Esophagus squamous epithelium (tissue), 5 donors: ENCODE data around the gene WDR1. TPM values are rescaled to one million over a fixed set of nuclear protein-coding genes. Genes with fewer than 3 reads are reported as not detected.
A peak's percentile ranks its signal among the peaks of the same experiment; 100 is the strongest.

Experiments used
- DNase-seq: peaks from one replicate; lab custom pipeline; 2025; lab: John Stamatoyannopoulos, UW
- H3K27ac ChIP-seq, 4 donors: fragments of 200-600 bp; sonication (generic); one replicate each; pipeline ENCODE4 v1.5.1; 2016 to 2019; ENCODE audit warnings: mild to moderate bottlenecking in 1 of 4
- H3K27me3 ChIP-seq, 4 donors: fragments of 200-600 bp; sonication (generic); 1 replicate in 3 of 4; 2 replicates in 1 of 4; pipeline versions ENCODE4 v1.5.1 to v1.6.0; 2017 to 2021; ENCODE audit warnings: antibody characterized with exemption in 1 of 4
- H3K36me3 ChIP-seq, 3 donors: fragments of 200-600 bp; sonication (generic); one replicate each; pipeline ENCODE4 v1.5.1; 2016 to 2019
- H3K4me1 ChIP-seq, 3 donors: fragments of 200-600 bp; sonication (generic); one replicate each; pipeline ENCODE4 v1.5.1; 2017 to 2019
- H3K4me3 ChIP-seq, 4 donors: fragments of 200-600 bp; sonication (generic); 1 replicate in 3 of 4; 2 replicates in 1 of 4; pipeline ENCODE4 v1.5.1; 2016 to 2019; ENCODE audit warnings: mild to moderate bottlenecking in 2 of 4, moderate library complexity in 1 of 4
- H3K9me3 ChIP-seq, 3 donors: fragments of 200-600 bp; sonication (generic); one replicate each; pipeline ENCODE4 v1.5.1; 2016 to 2019
- POLR2A ChIP-seq, 4 donors: fragments of 450-650 bp; IDR thresholded peaks; one replicate each; pipeline ENCODE4 v1.6.1; 2017; ENCODE audit warnings: antibody characterized with exemption in 4 of 4, mild to moderate bottlenecking in 4 of 4, moderate library complexity in 3 of 4
- WGBS, 2 donors: methylation state at CpG; one replicate each; pipeline ENCODE4 v1.1.5; 2018; 5-methylcytosine and 5-hydroxymethylcytosine counted together
- intact Hi-C: fragments of 100-400 bp; cut with DNase I; formaldehyde crosslinking; loops from one replicate; pipeline ENCODE4 v1.15.0; 2022
- total RNA-seq, 4 donors: library from RNA; depleted of rRNA; stranded (reverse); fragments of >200 nt; gene quantifications; one replicate each; pipeline ENCODE4 v1.1.0, GENCODE V29; 2016
- TF ChIP-seq, protein P1 (sequence below), 6 experiments: fragments of 450-650 bp in 4 of 6; fragments of 200-600 bp in 2 of 6; sonication (generic) in 2 of 6; IDR thresholded peaks; one replicate each; pipeline ENCODE4 v1.5.1; 2016 to 2019; ENCODE audit warnings: antibody characterized with exemption in 6 of 6, mild to moderate bottlenecking in 4 of 6, moderate library complexity in 4 of 6
- donor health status: DM: yes; HTN: yes; CAD: no.

Gene WDR1
- total RNA-seq, 4 donors from 2014 or later: 131 to 203 (median 171) TPM

DNA sequence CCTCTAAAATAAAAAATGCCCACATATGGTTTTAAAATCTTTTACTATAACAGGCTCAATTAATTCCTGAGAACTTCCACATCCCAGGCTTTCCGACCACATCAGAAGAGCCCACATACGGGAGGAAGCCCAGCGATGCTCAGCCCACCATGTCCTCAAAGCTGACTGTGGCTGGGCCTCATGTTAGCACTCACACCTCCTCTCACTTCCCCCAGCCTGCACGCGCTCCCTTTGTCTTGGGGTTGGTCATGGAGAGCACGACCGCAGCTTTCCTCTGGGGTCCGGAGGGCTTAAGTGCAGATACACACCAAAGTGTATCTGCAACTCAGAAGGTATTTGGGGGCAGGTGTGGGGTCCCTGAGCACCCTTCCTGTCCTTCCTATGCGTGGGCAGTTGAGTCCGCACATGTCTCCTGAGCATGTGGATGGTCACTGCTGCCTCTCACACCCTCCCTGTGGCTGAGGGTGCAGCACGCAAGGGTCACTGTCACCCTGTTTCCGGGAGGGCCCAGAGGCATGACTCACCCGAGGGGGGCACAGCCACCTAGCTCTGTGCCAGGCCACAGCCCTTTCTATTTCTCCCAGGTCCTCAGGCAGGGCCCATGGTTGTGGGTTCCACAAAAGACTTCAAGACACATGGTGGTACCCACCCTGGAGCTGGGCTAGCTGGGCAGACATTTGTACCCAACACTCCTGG lies 21.2 kb downstream of the WDR1 start:
- Histone ChIP-seq H3K4me1 (peaks cover 56 to 97% (median 77%) of the 10 kb centered on the region in 3 donors), H3K4me3 (no peak overlapping the region), H3K27me3 (no peaks in the 10 kb centered on the region), H3K9me3 (no peaks in the 10 kb centered on the region), H3K27ac (peak overlapping the region; percentile 63 to 91 (median 83)), H3K36me3 (peaks cover 62 to 100% (median 69%) of the 10 kb centered on the region in 3 donors)
- WGBS, 2 donors: 63 to 82% methylated on average over 4 to 10 of the region's 13 CpGs
- DNase-seq: no peak
- intact Hi-C loops: no loop called here
- TF ChIP-seq, protein P1, sequence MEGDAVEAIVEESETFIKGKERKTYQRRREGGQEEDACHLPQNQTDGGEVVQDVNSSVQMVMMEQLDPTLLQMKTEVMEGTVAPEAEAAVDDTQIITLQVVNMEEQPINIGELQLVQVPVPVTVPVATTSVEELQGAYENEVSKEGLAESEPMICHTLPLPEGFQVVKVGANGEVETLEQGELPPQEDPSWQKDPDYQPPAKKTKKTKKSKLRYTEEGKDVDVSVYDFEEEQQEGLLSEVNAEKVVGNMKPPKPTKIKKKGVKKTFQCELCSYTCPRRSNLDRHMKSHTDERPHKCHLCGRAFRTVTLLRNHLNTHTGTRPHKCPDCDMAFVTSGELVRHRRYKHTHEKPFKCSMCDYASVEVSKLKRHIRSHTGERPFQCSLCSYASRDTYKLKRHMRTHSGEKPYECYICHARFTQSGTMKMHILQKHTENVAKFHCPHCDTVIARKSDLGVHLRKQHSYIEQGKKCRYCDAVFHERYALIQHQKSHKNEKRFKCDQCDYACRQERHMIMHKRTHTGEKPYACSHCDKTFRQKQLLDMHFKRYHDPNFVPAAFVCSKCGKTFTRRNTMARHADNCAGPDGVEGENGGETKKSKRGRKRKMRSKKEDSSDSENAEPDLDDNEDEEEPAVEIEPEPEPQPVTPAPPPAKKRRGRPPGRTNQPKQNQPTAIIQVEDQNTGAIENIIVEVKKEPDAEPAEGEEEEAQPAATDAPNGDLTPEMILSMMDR (IDR thresholded peaks at IDR 0.05): no peak
- no peak for TF ChIP-seq POLR2A (IDR thresholded peaks at IDR 0.05)

GRCh38 chr4:10094841-10095240 lies 21.8 kb downstream of the WDR1 start:
- Histone ChIP-seq H3K9me3 (no peaks in the 10 kb centered on the region), H3K27ac (peak overlapping the region; percentile 9 to 84 (median 78)), H3K27me3 (no peaks in the 10 kb centered on the region), H3K36me3 (peaks cover 62 to 100% (median 71%) of the 10 kb centered on the region in 3 donors), H3K4me3 (no peak overlapping the region), H3K4me1 (peaks cover 51 to 97% (median 71%) of the 10 kb centered on the region in 3 donors)
- no peak for DNase-seq
- intact Hi-C loops: no loop called here
- no peak for TF ChIP-seq POLR2A (IDR thresholded peaks at IDR 0.05)
- WGBS, 2 donors: 77 to 79% methylated on average over 10 of the region's 13 CpGs

GRCh38 chr4:10093801-10094552 lies 22.6 kb downstream of the WDR1 start:
- peaks cover 50 to 97% (median 75%) of the 10 kb centered on the region in 3 donors for H3K4me1 ChIP-seq
- no peaks in the 10 kb centered on the region for H3K27me3 ChIP-seq
- intact Hi-C loops: no loop called here
- no peak for DNase-seq
- H3K36me3 ChIP-seq: peaks cover 54 to 100% (median 72%) of the 10 kb centered on the region in 3 donors
- no peaks in the 10 kb centered on the region for H3K9me3 ChIP-seq
- H3K27ac ChIP-seq: peak overlapping the region; percentile 36 to 84 (median 78)
- no peak overlapping the region for H3K4me3 ChIP-seq
- TF ChIP-seq, protein P1 (IDR thresholded peaks at IDR 0.05): no peak
- no peak for TF ChIP-seq POLR2A (IDR thresholded peaks at IDR 0.05)
- WGBS, 2 donors: 67 to 70% methylated on average over 6 to 10 of the region's 12 CpGs

GRCh38 chr4:10093271-10093621 lies 23.4 kb downstream of the WDR1 start:
- intact Hi-C loops: no loop called here
- Histone ChIP-seq H3K27ac (peak overlapping the region; percentile 36 to 84 (median 78)), H3K4me1 (peaks cover 42 to 97% (median 73%) of the 10 kb centered on the region in 3 donors), H3K4me3 (no peak overlapping the region), H3K36me3 (peaks cover 52 to 100% (median 70%) of the 10 kb centered on the region in 3 donors), H3K9me3 (no peaks in the 10 kb centered on the region), H3K27me3 (no peaks in the 10 kb centered on the region)
- 97% methylated on average over 5 of the region's 11 CpGs; no CpG with 5 or more reads in 1 of the 2 donors for WGBS, 2 donors
- TF ChIP-seq, protein P1 (IDR thresholded peaks at IDR 0.05): no peak
- TF ChIP-seq POLR2A (IDR thresholded peaks at IDR 0.05): no peak
- DNase-seq: no peak

GRCh38 chr4:10092481-10093270 lies 23.9 kb downstream of the WDR1 start:
- H3K27me3 ChIP-seq: no peaks in the 10 kb centered on the region
- H3K36me3 ChIP-seq: peaks cover 53 to 100% (median 73%) of the 10 kb centered on the region in 3 donors
- WGBS, 2 donors: 42 to 55% methylated on average over 12 to 18 of the region's 19 CpGs
- no peak for DNase-seq
- H3K9me3 ChIP-seq: no peaks in the 10 kb centered on the region
- TF ChIP-seq, protein P1 (IDR thresholded peaks at IDR 0.05): no peak
- no peak for TF ChIP-seq POLR2A (IDR thresholded peaks at IDR 0.05)
- intact Hi-C loops: no loop called here
- H3K4me1 ChIP-seq: peaks cover 42 to 97% (median 68%) of the 10 kb centered on the region in 3 donors
- peak overlapping the region; percentile 36 to 84 (median 78) for H3K27ac ChIP-seq
- no peak overlapping the region for H3K4me3 ChIP-seq
